Tibial artery (tissue), 4 donors: ENCODE measurements around the gene CD151.

Experiments used
- DNase-seq, 2 donors: peaks; one replicate each; pipeline ENCODE4 v3.0.0-alpha.2; 2019
- H3K27ac ChIP-seq, 2 donors: fragments of 200-600 bp; sonication (generic) in 1 of 2; 1 replicate in 1 of 2; 2 replicates in 1 of 2; pipeline ENCODE4 v1.5.1; 2018 to 2019; ENCODE audit warnings: mild to moderate bottlenecking in 1 of 2
- H3K27me3 ChIP-seq, 2 donors: fragments of 200-600 bp; sonication (generic) in 1 of 2; one replicate each; pipeline versions ENCODE4 v1.5.1 to v1.6.0; 2016 to 2019
- H3K36me3 ChIP-seq, 3 donors: fragments of 200-600 bp; sonication (generic) in 2 of 3; one replicate each; pipeline ENCODE4 v1.5.1; 2016 to 2019; ENCODE audit warnings: mild to moderate bottlenecking in 2 of 3
- H3K4me1 ChIP-seq, 4 donors: fragments of 200-600 bp; sonication (generic) in 2 of 4; 1 replicate in 3 of 4; 2 replicates in 1 of 4; pipeline ENCODE4 v1.5.1; 2016 to 2019
- H3K4me3 ChIP-seq, 2 donors: fragments of 200-600 bp; sonication (generic) in 1 of 2; 1 replicate in 1 of 2; 2 replicates in 1 of 2; pipeline ENCODE4 v1.5.1; 2018 to 2019; ENCODE audit warnings: mild to moderate bottlenecking in 2 of 2
- H3K9me3 ChIP-seq, 3 donors: fragments of 200-600 bp; sonication (generic) in 1 of 3; one replicate each; pipeline ENCODE4 v1.5.1; 2016 to 2019
- intact Hi-C: fragments of 100-400 bp; cut with DNase I; formaldehyde crosslinking; loops from one replicate; pipeline ENCODE4 v1.15.0; 2023; ENCODE audit warnings: low total_unique reads
- TF ChIP-seq, protein P1 (sequence below), 2 experiments: fragments of 200-600 bp in 1 of 2; fragments of 450-650 bp in 1 of 2; IDR thresholded peaks; one replicate each; pipeline ENCODE4 v1.5.1; 2017 to 2019; ENCODE audit warnings: antibody characterized with exemption in 2 of 2, mild to moderate bottlenecking in 1 of 2, moderate library complexity in 1 of 2

Gene CD151

DNA sequence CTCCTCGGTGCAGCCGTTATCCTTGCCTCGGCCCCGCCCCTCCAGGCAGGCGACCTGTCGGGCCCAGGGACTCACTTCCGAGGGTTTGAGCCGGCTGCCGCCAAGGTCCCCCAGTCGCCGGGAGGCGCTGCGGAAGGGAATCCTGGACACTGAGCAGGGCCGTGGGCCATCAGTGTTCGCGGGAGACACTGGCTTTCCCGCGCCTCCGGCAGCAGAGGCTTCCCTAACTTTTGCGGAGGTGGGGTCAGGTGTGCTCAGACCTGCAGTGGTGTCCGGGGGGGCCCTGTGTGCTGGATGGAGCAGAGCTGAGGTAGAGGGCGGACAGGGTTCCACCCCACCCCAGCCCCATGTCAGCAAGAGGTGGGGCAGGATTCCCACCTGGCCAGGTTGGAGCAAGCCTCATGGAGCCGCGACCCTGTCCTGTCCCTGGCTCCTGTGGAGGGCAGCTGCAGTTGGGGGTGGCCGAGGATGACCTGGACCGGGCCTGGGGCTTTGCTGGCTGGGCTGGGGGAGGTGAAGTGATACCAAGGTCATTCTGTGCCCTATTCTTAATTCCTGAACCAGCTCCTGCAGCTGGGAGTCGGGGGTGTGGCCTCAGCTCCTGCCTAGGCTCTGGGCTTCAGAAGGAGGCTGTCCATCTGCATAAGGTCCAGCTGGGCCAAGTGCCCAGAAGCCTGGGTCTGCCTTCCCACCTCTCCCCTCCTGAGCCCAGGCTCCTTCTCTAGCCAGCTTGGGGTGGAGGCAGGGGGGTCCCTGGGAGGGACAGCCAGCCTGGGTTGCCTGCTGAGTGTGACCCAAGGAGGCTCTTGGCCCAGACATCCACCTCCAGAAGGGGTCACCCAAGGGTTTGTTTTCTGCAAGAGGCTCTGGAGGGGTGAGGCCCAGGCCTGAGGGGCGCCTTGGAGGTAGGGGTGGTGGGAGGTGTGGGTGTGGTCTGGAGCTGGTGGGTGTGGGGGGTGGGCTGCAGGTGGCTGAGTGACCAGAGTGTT lies 18.3 kb downstream of the CD151 start:
- H3K27me3 ChIP-seq: peaks cover 0 to 25% of the 10 kb centered on the region in 2 donors
- H3K4me1 ChIP-seq: peaks cover 0 to 45% (median 39%) of the 10 kb centered on the region in 4 donors
- no peak overlapping the region for H3K27ac ChIP-seq
- no peak overlapping the region for H3K4me3 ChIP-seq
- H3K9me3 ChIP-seq: no peaks in the 10 kb centered on the region
- peaks cover 0 to 26% (median 3%) of the 10 kb centered on the region in 3 donors for H3K36me3 ChIP-seq
- no peak for DNase-seq
- intact Hi-C loops: no loop called here
- TF ChIP-seq, protein P1, sequence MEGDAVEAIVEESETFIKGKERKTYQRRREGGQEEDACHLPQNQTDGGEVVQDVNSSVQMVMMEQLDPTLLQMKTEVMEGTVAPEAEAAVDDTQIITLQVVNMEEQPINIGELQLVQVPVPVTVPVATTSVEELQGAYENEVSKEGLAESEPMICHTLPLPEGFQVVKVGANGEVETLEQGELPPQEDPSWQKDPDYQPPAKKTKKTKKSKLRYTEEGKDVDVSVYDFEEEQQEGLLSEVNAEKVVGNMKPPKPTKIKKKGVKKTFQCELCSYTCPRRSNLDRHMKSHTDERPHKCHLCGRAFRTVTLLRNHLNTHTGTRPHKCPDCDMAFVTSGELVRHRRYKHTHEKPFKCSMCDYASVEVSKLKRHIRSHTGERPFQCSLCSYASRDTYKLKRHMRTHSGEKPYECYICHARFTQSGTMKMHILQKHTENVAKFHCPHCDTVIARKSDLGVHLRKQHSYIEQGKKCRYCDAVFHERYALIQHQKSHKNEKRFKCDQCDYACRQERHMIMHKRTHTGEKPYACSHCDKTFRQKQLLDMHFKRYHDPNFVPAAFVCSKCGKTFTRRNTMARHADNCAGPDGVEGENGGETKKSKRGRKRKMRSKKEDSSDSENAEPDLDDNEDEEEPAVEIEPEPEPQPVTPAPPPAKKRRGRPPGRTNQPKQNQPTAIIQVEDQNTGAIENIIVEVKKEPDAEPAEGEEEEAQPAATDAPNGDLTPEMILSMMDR (IDR thresholded peaks at IDR 0.05): no peak

DNA sequence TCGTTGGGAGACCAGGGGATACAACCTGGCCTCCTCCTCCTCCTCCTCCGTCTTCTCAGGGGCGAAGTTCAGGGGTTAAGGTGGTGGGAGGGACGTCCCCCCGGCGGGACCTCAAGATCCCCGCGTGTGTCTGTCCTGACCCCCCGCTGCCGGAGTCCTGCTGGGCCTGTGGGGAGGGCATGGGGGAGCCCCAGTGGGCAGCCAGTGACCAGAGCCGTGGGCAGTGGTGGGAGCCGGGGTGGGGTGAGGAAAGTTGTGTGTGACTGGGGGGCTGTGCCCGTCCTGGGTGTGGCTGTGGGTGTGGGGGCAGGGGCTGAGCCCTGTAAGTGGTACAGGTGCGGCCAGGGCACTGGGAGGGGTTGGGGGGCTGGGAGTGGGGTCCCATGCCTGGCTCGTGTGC lies 20.0 kb downstream of the CD151 start:
- H3K9me3 ChIP-seq: no peaks in the 10 kb centered on the region
- no peak for DNase-seq
- TF ChIP-seq, protein P1 (IDR thresholded peaks at IDR 0.05): no peak
- intact Hi-C loops: no loop called here
- peaks cover 0 to 27% (median 3%) of the 10 kb centered on the region in 3 donors for H3K36me3 ChIP-seq
- H3K4me1 ChIP-seq: peaks cover 0 to 38% (median 33%) of the 10 kb centered on the region in 4 donors
- peaks cover 0 to 18% of the 10 kb centered on the region in 2 donors for H3K27me3 ChIP-seq
- H3K27ac ChIP-seq: no peak overlapping the region
- no peak overlapping the region for H3K4me3 ChIP-seq

- no peak overlapping the region for H3K27ac ChIP-seq
- TF ChIP-seq, protein P1 (IDR thresholded peaks at IDR 0.05): no peak
- intact Hi-C loops: no loop called here
Observed at GRCh38 chr11:853682-854448, 21.1 kb downstream of the CD151 start.

DNA sequence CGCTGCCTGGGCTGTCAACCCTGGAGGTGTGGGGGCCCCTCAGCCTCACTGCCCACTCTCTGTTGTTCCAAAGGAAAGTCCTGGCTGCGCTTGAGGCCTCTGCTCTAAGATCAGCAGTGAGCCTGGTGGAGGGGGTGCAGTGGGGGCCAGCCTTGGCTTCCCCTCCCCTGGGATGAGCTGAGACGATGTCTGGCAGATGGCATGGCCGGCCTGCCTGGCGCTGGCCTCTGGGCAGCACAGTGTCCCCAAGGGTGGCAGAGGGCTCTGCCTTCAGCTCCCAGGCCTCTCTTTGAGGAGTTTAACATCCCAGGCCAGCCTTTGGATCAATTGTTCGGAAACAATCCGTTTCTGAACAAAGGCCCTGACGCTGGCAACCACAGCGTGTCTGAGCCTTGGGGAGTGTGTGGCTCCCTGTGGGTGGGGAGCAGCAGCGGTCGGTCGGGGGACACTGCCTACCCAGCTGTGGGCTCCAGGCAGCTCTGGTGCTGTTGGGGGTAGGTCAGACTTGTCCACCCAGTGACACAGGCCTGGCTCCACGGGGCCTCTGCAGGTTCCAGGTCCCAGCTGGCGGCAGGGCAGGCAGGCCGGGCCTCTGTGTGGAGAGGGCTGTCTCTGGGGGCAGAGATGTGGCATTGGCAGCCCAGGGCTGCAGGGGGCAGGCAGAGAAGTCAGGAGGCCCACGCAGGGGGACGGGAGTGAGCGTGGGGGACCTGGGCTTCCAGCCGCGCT lies 22.0 kb downstream of the CD151 start:
- Histone ChIP-seq H3K36me3 (peaks cover 0 to 27% (median 3%) of the 10 kb centered on the region in 3 donors), H3K27ac (no peak overlapping the region), H3K9me3 (no peaks in the 10 kb centered on the region), H3K27me3 (peaks cover 0 to 3% of the 10 kb centered on the region in 2 donors), H3K4me3 (no peak overlapping the region), H3K4me1 (peaks cover 0 to 34% (median 20%) of the 10 kb centered on the region in 4 donors)
- intact Hi-C loops: no loop called here
- TF ChIP-seq, protein P1 (IDR thresholded peaks at IDR 0.05): no peak
- DNase-seq: no peak

More at GRCh38 chr11:853682-854448, 21.1 kb downstream of the CD151 start:
- DNase-seq: no peak
- H3K27me3 ChIP-seq: peaks cover 0 to 7% of the 10 kb centered on the region in 2 donors
- no peaks in the 10 kb centered on the region for H3K9me3 ChIP-seq
- H3K4me3 ChIP-seq: no peak overlapping the region
- peaks cover 0 to 27% (median 3%) of the 10 kb centered on the region in 3 donors for H3K36me3 ChIP-seq
- peaks cover 0 to 34% (median 22%) of the 10 kb centered on the region in 4 donors for H3K4me1 ChIP-seq

- Histone ChIP-seq H3K27me3 (no peaks in the 10 kb centered on the region), H3K27ac (no peak overlapping the region), H3K36me3 (peaks cover 0 to 27% (median 3%) of the 10 kb centered on the region in 3 donors), H3K9me3 (no peaks in the 10 kb centered on the region), H3K4me1 (peaks cover 0 to 35% (median 19%) of the 10 kb centered on the region in 4 donors), H3K4me3 (no peak overlapping the region)
- TF ChIP-seq, protein P1 (IDR thresholded peaks at IDR 0.05): no peak
- DNase-seq: no peak
- intact Hi-C loops: no loop called here
Observed at GRCh38 chr11:855330-855674, 22.6 kb downstream of the CD151 start.
